ENCODE measurements around the gene PDE4D. TPM values are rescaled to one million over a fixed set of nuclear protein-coding genes. Genes with fewer than 3 reads are reported as not detected.
A peak's percentile ranks its signal among the peaks of the same experiment; 100 is the strongest.

Gene PDE4D
- total RNA-seq, 1 donor from 2014 or later, result 13.2 TPM

- peaks cover 2% of the 10 kb centered on the region for H3K27me3 Mint-ChIP-seq (ENCODE audit: unreplicated experiment)
- no peak for DNase-seq
- H3K4me3 Mint-ChIP-seq (ENCODE audit: unreplicated experiment), result no peak overlapping the region
- H3K27ac Mint-ChIP-seq (ENCODE audit: unreplicated experiment), result no peak overlapping the region
- peaks cover 1% of the 10 kb centered on the region for H3K9me3 Mint-ChIP-seq (ENCODE audit: unreplicated experiment)
- TF ChIP-seq CTCF (IDR thresholded peaks at IDR 0.05; ENCODE audit: partially characterized antibody, unreplicated experiment), result no peak
- no peaks in the 10 kb centered on the region for H3K4me1 Mint-ChIP-seq (ENCODE audit: low read depth, unreplicated experiment)
- no peaks in the 10 kb centered on the region for H3K36me3 Mint-ChIP-seq (ENCODE audit: unreplicated experiment)
Measured at GRCh38 chr5:59393585-59394420, 499.7 kb downstream of the PDE4D start.

- H3K4me3 Mint-ChIP-seq (ENCODE audit: unreplicated experiment), result no peak overlapping the region
- peaks cover 2% of the 10 kb centered on the region for H3K27me3 Mint-ChIP-seq (ENCODE audit: unreplicated experiment)
- no peaks in the 10 kb centered on the region for H3K4me1 Mint-ChIP-seq (ENCODE audit: low read depth, unreplicated experiment)
- no peak overlapping the region for H3K27ac Mint-ChIP-seq (ENCODE audit: unreplicated experiment)
- no peaks in the 10 kb centered on the region for H3K9me3 Mint-ChIP-seq (ENCODE audit: unreplicated experiment)
- no peak for DNase-seq
- no peak for TF ChIP-seq CTCF (IDR thresholded peaks at IDR 0.05; ENCODE audit: partially characterized antibody, unreplicated experiment)
- H3K36me3 Mint-ChIP-seq (ENCODE audit: unreplicated experiment), result no peaks in the 10 kb centered on the region
Measured at GRCh38 chr5:59391576-59391975, 501.9 kb downstream of the PDE4D start.

- TF ChIP-seq CTCF (IDR thresholded peaks at IDR 0.05; ENCODE audit: partially characterized antibody, unreplicated experiment), result no peak
- Mint-ChIP-seq H3K27ac (ENCODE audit: unreplicated experiment) (no peak overlapping the region), H3K4me3 (ENCODE audit: unreplicated experiment) (no peak overlapping the region), H3K36me3 (ENCODE audit: unreplicated experiment) (no peaks in the 10 kb centered on the region), H3K9me3 (ENCODE audit: unreplicated experiment) (no peaks in the 10 kb centered on the region), H3K27me3 (ENCODE audit: unreplicated experiment) (peaks cover 2% of the 10 kb centered on the region), H3K4me1 (ENCODE audit: low read depth, unreplicated experiment) (no peaks in the 10 kb centered on the region)
- DNase-seq, result no peak
Measured at GRCh38 chr5:59390989-59391388, 502.5 kb downstream of the PDE4D start.

- TF ChIP-seq CTCF (IDR thresholded peaks at IDR 0.05; ENCODE audit: partially characterized antibody, unreplicated experiment), result peak; percentile 93
- Mint-ChIP-seq H3K27ac (ENCODE audit: unreplicated experiment) (no peak overlapping the region), H3K36me3 (ENCODE audit: unreplicated experiment) (no peaks in the 10 kb centered on the region), H3K4me1 (ENCODE audit: low read depth, unreplicated experiment) (no peaks in the 10 kb centered on the region), H3K27me3 (ENCODE audit: unreplicated experiment) (peaks cover 2% of the 10 kb centered on the region), H3K4me3 (ENCODE audit: unreplicated experiment) (no peak overlapping the region), H3K9me3 (ENCODE audit: unreplicated experiment) (no peaks in the 10 kb centered on the region)
- DNase-seq, result no peak
Measured at GRCh38 chr5:59390074-59390659, 503.4 kb downstream of the PDE4D start.

GRCh38 chr5:59387127-59387526 is 506.4 kb downstream of the PDE4D start:
- H3K36me3 Mint-ChIP-seq (ENCODE audit: unreplicated experiment), result no peaks in the 10 kb centered on the region
- no peaks in the 10 kb centered on the region for H3K4me1 Mint-ChIP-seq (ENCODE audit: low read depth, unreplicated experiment)
- TF ChIP-seq CTCF (IDR thresholded peaks at IDR 0.05; ENCODE audit: partially characterized antibody, unreplicated experiment), result no peak
- peaks cover 2% of the 10 kb centered on the region for H3K27me3 Mint-ChIP-seq (ENCODE audit: unreplicated experiment)
- H3K9me3 Mint-ChIP-seq (ENCODE audit: unreplicated experiment), result no peaks in the 10 kb centered on the region
- no peak overlapping the region for H3K27ac Mint-ChIP-seq (ENCODE audit: unreplicated experiment)
- no peak overlapping the region for H3K4me3 Mint-ChIP-seq (ENCODE audit: unreplicated experiment)
- DNase-seq, result no peak
